GM12878 (cell line): Measurements from ENCODE around the gene DNAJC17. TPM values are rescaled to one million over a fixed set of nuclear protein-coding genes. Genes with fewer than 3 reads are reported as not detected.

Experiments
- ATAC-seq: fragments of 200-7000 bp; cut with Tn5 transposase; 3 replicates; pipeline ENCODE4 v1.9.1; 2020; ENCODE audit warnings: mild to moderate bottlenecking, moderate library complexity
- BruUV-seq: library from RNA; stranded (reverse); fragments of 400-500 nt; replicated peaks from 2 replicates; lab custom pipeline; 2021; lab: Mats Ljungman, UMichigan
- CTCF ChIA-PET: fragments of 300-600 bp; sonication (Branson Sonifier 250); formaldehyde crosslinking; extraction: SDS; loops from one replicate; lab custom pipeline; 2021; ENCODE audit warnings: inconsistent platforms; lab: Yijun Ruan, JAX
- POLR2A ChIA-PET: fragments of 350-600 bp; formaldehyde crosslinking; extraction: SDS; loops from one replicate; lab custom pipeline; 2021; ENCODE audit warnings: inconsistent platforms; lab: Charles Lee
- RAD21 ChIA-PET: fragments of 300-600 bp; sonication (Branson Sonifier 250); formaldehyde crosslinking; loops from one replicate; lab custom pipeline; 2023; ENCODE audit warnings: antibody characterized with exemption; ENCODE audit not compliant: unreplicated experiment; lab: Charles Lee
- SMC1A ChIA-PET: fragments of 300-600 bp; sonication (Branson Sonifier 250); formaldehyde crosslinking; loops from one replicate; lab custom pipeline; 2023; ENCODE audit not compliant: unreplicated experiment, uncharacterized antibody; lab: Charles Lee
- DNase-seq: peaks from one replicate; pipeline ENCODE4 v3.0.0-alpha.2; 2011; ENCODE audit warnings: low read depth, low spot score
- FAIRE-seq: peaks from 3 replicates; lab custom pipeline; 2011; peaks lifted over from hg19 to GRCh38; lab: Jason Lieb, UNC
- H2AFZ ChIP-seq: 2 replicates; pipeline ENCODE4 v1.6.0; 2011; ENCODE audit warnings: low read depth, low read length, control low read depth; ENCODE audit not compliant: control insufficient read depth
- H3K27ac ChIP-seq: 2 replicates; pipeline ENCODE4 v1.5.1; 2011; ENCODE audit warnings: control low read depth; ENCODE audit not compliant: control insufficient read depth, insufficient read depth
- H3K27me3 ChIP-seq, 2 experiments: replicated peaks in 1 of 2; 2 replicates each; pipeline versions ENCODE4 v1.6.0 to v1.6.1; 2011; ENCODE audit warnings: low read length in 1 of 2; ENCODE audit not compliant: control insufficient read depth in 2 of 2, insufficient read depth in 2 of 2
- H3K36me3 ChIP-seq, 2 experiments: 2 replicates each; pipeline ENCODE4 v1.5.1; 2011; ENCODE audit warnings: low read length in 1 of 2; ENCODE audit not compliant: control insufficient read depth in 2 of 2, insufficient read depth in 2 of 2
- H3K4me1 ChIP-seq: 2 replicates; pipeline ENCODE4 v1.6.1; 2011; ENCODE audit warnings: mild to moderate bottlenecking, low read length, moderate library complexity, mixed read lengths; ENCODE audit not compliant: control insufficient read depth, insufficient read depth
- H3K4me2 ChIP-seq: 2 replicates; pipeline ENCODE4 v1.6.0; 2011; ENCODE audit warnings: control low read depth; ENCODE audit not compliant: control insufficient read depth, insufficient read depth
- H3K4me3 ChIP-seq: fragments of 200-600 bp; sonication (generic); 2 replicates; pipeline ENCODE4 v1.5.1; 2016
- H3K79me2 ChIP-seq: 2 replicates; pipeline ENCODE4 v1.6.0; 2011; ENCODE audit warnings: low read length; ENCODE audit not compliant: control insufficient read depth, insufficient read depth
- H3K9ac ChIP-seq: 2 replicates; pipeline ENCODE4 v1.8.0; 2011; ENCODE audit warnings: low read length, control low read depth, mixed read lengths; ENCODE audit not compliant: control insufficient read depth, insufficient read depth
- H3K9me3 ChIP-seq: replicated peaks from 3 replicates; pipeline ENCODE4 v1.5.1; 2011; ENCODE audit warnings: mild to moderate bottlenecking, low read length; ENCODE audit not compliant: control insufficient read depth, insufficient read depth
- H4K20me1 ChIP-seq: 2 replicates; pipeline ENCODE4 v1.6.0; 2011; ENCODE audit not compliant: control insufficient read depth, insufficient read depth
- EGR1 ChIP-seq, 2 experiments: IDR thresholded peaks; 1 replicate in 1 of 2; 2 replicates in 1 of 2; pipeline ENCODE4 v1.6.1; 2011 to 2012; ENCODE audit warnings: low read depth in 2 of 2, low read length in 2 of 2, borderline replicate concordance in 1 of 2, mild to moderate bottlenecking in 1 of 2, moderate library complexity in 1 of 2
- NR2C1 ChIP-seq: fragments of 450-650 bp; IDR thresholded peaks from 2 replicates; pipeline ENCODE4 v1.6.1; 2017; ENCODE audit warnings: antibody characterized with exemption, mild to moderate bottlenecking, moderate library complexity
- NR2F1 ChIP-seq: fragments of 450-650 bp; conservative IDR thresholded peaks from 2 replicates; pipeline ENCODE4 v1.6.1; 2017; ENCODE audit warnings: mild to moderate bottlenecking
- NRF1 ChIP-seq: conservative IDR thresholded peaks from 2 replicates; pipeline ENCODE4 v1.6.1; 2011; ENCODE audit warnings: mild to moderate bottlenecking, low read depth, low read length, improper control_type of control experiment
- POLR2AphosphoS5 ChIP-seq: IDR thresholded peaks from 2 replicates; pipeline ENCODE4 v1.6.1; 2011; ENCODE audit warnings: mild to moderate bottlenecking, low read length, inconsistent platforms
- RUNX3 ChIP-seq: IDR thresholded peaks from 2 replicates; pipeline ENCODE4 v1.6.1; 2012; ENCODE audit warnings: low read length, inconsistent platforms
- SREBF2 ChIP-seq: IDR thresholded peaks from 2 replicates; pipeline ENCODE4 v1.6.1; 2012; ENCODE audit warnings: mild to moderate bottlenecking, low read length
- YBX1 ChIP-seq: fragments of 450-650 bp; IDR thresholded peaks from 2 replicates; pipeline ENCODE4 v1.6.1; 2016; ENCODE audit warnings: antibody characterized with exemption
- ZNF207 ChIP-seq: fragments of 450-650 bp; IDR thresholded peaks from 2 replicates; pipeline ENCODE4 v1.6.1; 2014; ENCODE audit warnings: antibody characterized with exemption, mild to moderate bottlenecking, borderline replicate concordance
- WGBS: methylation state at CpG from one replicate; pipeline ENCODE4 v1.1.6; 2016; ENCODE audit warnings: low lambda C conversion rate; ENCODE audit not compliant: insufficient replicate concordance, insufficient coverage; ENCODE audit errors: missing lambda C conversion rate; 5-methylcytosine and 5-hydroxymethylcytosine counted together
- in situ Hi-C: fragments of 300-500 bp; cut with MboI; formaldehyde crosslinking; loops from 9 replicates; pipeline ENCODE4 v1.14.3; 2018; ENCODE audit warnings: mixed read lengths
- intact Hi-C: fragments of 100-400 bp; cut with micrococcal nuclease; formaldehyde crosslinking; loops from one replicate; pipeline ENCODE4 v1.14.2; 2022; ENCODE audit not compliant: unreplicated experiment
- polyA plus RNA-seq, 11 experiments: library from polyadenylated mRNA; depleted of rRNA in 4 of 11; unstranded in 6 of 11; stranded (reverse) in 5 of 11; fragments of >200 nt; fragmentation: Nextera tagmentation in 4 of 11; fragmentation: Illumina TruSeq in 1 of 11; extraction: Ambion mirVana in 4 of 11; extraction: Trizol in 1 of 11; gene quantifications; 1 replicate in 1 of 11; 2 replicates in 10 of 11; pipeline versions ENCODE4 v1.2.1 to v1.2.3, GENCODE V29; 2011 to 2016; ENCODE audit warnings: inconsistent platforms in 2 of 11, missing spikeins in 2 of 11, low read depth in 1 of 11
- total RNA-seq, 4 experiments: library from RNA; depleted of rRNA in 3 of 4; stranded (reverse); fragments of >200 nt in 3 of 4; fragmentation: Illumina TruSeq in 1 of 4; extraction: Trizol in 1 of 4; gene quantifications; 2 replicates each; pipeline versions ENCODE4 v1.2.1 to v1.2.3, GENCODE V29; 2013 to 2021

The DNAJC17 gene
- total and polyA plus RNA-seq, 10 of the 15 experiments (the other 5 are each of a cell fraction or from before 2014, with no cell fraction given), result 6.1 to 62.8 (median 45.4) TPM

DNA sequence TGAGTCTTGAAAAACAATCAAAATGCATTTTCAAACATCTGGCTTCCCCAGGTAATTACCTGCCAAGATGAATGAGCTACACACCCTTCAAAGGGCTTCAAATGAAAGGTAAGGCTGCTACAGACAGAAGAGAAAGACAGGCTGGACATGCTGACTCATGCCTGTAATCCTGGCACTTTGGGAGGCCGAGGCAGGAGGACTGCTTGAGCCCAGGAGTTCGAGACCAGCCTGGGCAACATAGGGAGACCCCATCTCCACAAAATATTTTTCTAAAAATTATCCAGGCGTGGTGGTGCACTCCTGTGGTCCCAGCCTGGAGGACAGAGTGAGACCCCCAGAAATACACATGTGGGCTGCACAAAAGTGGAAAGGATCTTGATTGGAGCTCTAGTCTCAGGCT, 14.9 kb downstream of the DNAJC17 start:
- Histone ChIP-seq H3K27ac (no peak overlapping the region), H3K36me3 (no peaks in the 10 kb centered on the region; a peak in 1 of 4 replicates), H3K4me1 (peaks cover 7% of the 10 kb centered on the region), H3K4me3 (no peak overlapping the region), H3K27me3 (no peaks in the 10 kb centered on the region), H3K9me3 (no peaks in the 10 kb centered on the region), H3K9ac (no peak overlapping the region), H4K20me1 (no peaks in the 10 kb centered on the region), H2AFZ (no peak overlapping the region), H3K79me2 (peaks cover 3% of the 10 kb centered on the region), H3K4me2 (no peak overlapping the region)
- no peak for DNase-seq
- BruUV-seq, result no TSS peak
- no peak for ATAC-seq
- CTCF ChIA-PET, result interaction anchor here (0.7 to 1.4 kb wide), 5 partner anchors 10 to 393 kb away, joined by 3 read pairs; partner anchors contain the start of genes DNAJC17 and ZFYVE19
- no peak for FAIRE-seq
- intact Hi-C loops (no loop called here), in situ Hi-C loops (no loop called here)
- RAD21 ChIA-PET, result interaction anchor here (0.7 kb wide), 1 partner anchor 315 kb away, joined by 3 read pairs; no protein-coding TSS in a partner anchor
- SMC1A ChIA-PET, result interaction anchor here (0.9 kb wide), 1 partner anchor 10 kb away, joined by 4 read pairs; no protein-coding TSS in a partner anchor
- WGBS, result 81% methylated on average over 3 of the region's 3 CpGs
- POLR2A ChIA-PET, result interaction anchor here (1.0 to 1.6 kb wide), 2 partner anchors 11 to 14 kb away, joined by 3 to 4 read pairs; partner anchors contain the start of genes DNAJC17 and ZFYVE19
- TF ChIP-seq NR2C1 (no peak), SREBF2 (no peak), NR2F1 (no peak), POLR2AphosphoS5 (no peak), RUNX3 (no peak), NRF1 (no peak), EGR1 (IDR thresholded peaks at IDR 0.05; ENCODE audit: borderline replicate concordance in 1 of 2, low read depth in 2 of 2, low read length in 2 of 2) (no peak), ZNF207 (no peak), YBX1 (no peak)
